Measurements from ENCODE around the gene GRN. TPM values are rescaled to one million over a fixed set of nuclear protein-coding genes. Genes with fewer than 3 reads are reported as not detected.
"Not testable (repeated sequence)": the region's sequence is repeated elsewhere in the genome, so short reads cannot be mapped to it uniquely, and the experiment has no call there.

GRN gene
- total RNA-seq, 1 experiment from 2014 or later: 317 TPM

DNA sequence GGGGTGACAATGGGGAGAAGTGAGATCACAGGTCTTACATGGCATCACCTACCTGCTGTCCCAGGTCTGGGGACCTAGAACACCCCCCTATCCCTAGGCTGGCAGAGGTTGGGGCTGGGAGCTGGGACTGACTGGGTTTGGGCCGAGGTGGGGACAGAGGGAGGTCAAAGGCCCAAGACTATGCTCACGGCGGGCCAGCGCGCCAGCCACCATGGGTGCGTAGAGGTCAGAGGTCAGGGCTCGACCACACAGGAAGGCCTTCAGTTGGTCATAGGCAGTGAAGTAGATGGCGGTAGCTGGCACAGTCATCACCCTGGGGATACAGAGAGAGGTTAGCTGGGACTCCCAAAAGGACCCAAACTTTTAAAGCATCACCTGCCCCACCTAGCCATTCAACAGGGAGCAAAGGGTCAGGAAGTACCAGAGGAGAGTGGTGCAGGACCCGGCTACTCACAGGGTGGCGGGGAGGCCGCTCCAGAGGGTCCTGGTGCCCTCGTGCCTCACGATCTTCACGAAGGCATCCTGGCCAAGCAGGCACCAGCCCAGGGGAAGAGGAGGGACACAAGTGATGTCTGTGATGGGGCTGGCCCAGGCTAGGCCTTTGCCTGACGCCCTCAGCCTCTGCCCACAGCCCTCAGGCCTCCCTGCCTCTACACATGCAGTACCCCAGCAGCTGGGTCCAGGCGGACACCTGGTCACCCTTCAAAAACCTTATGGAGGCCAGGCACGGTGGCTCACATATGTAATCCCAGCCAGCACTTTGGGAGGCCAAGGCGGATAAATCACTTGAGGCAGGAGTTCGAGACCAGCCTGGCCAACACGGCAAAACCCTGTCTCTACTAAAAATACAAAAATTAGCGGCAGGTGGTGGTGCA lies 23.6 kb upstream of the GRN start:
- DNase-seq (ENCODE audit: low read depth): no peak

DNA sequence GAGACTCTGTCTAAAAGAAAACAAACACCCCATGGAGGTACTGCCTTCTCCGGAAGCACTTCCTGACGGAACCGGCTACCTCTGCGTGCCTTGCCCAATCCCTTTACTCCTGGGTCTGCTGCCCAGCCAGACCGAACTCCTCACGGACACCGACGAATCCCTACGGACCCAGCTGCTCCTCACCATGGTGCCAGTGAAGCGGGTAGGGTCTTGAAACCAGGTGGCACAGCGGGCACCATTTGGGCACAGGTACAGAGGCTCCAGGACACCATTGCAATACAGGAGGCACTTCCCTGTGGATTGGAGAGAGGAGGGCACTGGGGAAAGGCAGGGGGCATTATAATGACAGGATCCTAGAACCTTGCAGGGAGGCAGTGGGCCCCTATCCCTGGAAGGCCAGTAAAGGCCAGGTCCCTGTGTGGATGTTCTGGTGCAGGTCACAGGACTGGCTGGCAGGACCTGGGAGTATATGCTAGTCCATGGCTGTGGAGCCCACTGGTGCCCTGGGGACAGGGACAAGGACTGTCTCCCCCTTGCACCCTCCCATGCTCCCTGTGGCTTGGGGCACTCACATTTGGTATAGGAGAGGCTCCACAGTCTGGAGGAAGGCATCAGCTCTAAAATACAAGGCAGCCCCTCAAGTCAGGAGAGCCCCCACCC lies 22.7 kb upstream of the GRN start:
- no peak for DNase-seq (ENCODE audit: low read depth)

DNA sequence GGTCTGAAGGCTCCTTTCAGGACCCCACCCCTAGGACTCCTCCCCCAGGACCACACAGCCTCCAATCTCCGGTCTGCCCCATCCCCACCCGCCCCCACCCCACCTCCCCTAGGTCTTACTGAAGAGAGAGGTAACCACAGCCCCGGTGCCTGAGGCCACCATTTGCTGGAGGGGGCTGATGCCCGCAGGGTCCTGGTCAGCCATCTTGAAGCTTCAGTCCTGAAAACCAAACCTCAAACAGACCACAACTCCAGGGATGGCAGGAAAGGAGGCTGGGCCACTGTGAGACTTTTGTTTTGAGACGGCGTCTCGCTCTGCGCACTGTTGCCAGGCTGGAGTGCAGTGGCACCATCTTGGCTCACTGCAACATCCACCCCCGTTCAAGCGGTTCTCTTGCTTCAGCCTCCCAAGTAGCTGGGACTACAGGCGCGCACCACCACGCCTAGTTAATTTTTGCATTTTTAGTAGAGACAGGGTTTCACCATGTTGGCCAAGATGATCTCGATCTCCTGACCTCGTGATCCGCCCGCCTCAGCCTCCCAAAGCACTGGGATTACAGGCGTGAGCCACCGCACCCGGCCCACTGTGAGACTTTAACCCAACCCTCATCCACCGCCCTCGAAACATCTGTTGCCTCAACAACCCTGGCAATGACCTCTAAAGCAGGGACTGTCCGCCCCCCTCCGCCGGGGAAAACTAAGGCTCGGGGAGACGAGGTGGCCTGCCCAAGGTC lies 21.6 kb upstream of the GRN start:
- DNase-seq (ENCODE audit: low read depth): no peak

DNA sequence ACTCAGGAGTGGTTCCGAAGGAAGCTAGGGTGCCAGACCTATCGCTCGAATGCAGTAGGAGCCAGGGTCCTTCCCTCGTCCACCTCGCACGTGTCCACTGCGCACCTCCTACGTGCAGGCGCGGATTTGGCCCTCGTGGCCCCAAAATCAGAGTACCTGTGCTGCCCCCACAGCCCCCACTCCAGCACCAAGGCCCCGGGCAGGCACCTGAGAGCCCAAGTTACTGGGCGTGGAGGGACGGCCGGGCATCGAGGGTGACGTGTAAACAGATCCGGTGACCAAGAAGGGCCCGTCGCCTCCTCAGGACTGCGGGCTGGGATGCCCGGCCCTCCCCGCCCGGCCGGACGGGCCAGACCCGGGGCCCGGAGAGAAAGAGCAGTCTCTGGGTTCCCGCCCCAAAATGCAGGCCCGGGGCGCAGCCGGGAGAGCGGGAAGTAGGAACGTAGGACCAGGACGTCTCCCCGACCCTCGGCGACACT lies 21.0 kb upstream of the GRN start:
- DNase-seq (ENCODE audit: low read depth): peak; percentile 41

DNA sequence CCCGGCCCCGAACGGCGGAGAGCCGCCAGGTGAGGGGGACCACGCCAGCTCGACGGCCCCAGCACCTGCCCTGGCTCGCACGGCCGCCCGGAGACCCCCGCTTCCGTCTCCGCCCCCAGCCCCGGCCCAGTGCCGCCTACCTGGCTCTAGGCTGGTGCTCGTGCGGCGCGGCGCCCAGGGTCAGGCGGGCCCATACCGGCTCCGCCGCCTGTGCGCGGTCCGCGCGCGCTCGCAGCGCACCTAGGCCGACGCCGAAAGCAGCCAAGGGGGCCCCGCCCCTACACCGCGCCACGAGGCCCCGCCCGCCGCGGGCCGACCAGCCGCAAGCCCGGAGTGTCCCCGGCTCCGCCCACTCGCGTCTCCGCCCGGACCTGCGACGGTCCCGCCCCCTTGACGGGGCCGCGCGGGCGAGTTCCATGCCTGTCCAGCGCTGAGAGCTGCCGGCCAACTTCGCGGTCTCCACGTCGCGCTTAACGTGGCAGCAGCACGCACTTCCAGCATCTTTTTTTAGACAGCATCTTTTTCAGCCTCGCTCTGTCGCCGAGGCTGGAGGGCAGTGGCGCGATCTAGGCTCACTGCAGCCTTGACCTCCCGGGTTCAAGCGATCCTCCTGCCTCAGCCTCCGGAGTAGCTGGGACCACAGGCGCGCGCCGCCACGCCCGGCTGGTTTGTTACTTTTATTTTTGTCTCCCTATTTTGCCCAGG lies 20.4 kb upstream of the GRN start, which contains the start of gene SLC25A39:
Gene SLC25A39, minus strand, starts transcription at position 253 of the 705 bp plus-strand sequence. CDS start 1,261 bp downstream, outside the sequence.
- peak; percentile 86 for DNase-seq (ENCODE audit: low read depth)

DNA sequence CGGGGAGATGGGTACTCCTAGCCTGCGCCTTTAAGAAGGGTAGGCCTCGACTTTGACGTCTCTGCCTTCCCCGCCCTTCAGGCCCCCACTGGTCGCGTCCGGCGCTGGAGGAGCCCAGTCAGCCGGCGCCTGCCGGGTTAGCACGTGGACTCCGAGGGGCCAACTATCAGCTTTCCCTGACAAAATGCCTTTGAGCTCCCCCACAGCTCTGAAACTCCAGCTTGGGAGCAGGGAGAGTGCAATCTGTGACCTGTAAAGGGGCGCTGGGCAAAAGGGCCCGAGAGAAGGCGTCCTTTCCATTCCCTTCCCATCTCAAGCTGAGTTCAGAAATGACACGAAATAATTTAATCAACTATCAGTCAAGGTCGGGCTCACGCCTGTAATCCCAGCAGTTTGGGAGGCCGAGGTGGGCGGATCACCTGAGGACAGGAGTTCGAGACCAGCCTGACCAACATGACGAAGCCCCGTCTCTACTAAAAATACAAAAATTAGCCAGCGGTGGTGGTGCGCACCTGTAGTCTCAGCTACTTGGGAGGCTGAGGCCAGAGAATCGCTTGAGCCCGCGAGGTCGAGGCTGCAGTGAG lies 18.1 kb upstream of the GRN start:
- peak; percentile 95 for DNase-seq (ENCODE audit: low read depth)

DNA sequence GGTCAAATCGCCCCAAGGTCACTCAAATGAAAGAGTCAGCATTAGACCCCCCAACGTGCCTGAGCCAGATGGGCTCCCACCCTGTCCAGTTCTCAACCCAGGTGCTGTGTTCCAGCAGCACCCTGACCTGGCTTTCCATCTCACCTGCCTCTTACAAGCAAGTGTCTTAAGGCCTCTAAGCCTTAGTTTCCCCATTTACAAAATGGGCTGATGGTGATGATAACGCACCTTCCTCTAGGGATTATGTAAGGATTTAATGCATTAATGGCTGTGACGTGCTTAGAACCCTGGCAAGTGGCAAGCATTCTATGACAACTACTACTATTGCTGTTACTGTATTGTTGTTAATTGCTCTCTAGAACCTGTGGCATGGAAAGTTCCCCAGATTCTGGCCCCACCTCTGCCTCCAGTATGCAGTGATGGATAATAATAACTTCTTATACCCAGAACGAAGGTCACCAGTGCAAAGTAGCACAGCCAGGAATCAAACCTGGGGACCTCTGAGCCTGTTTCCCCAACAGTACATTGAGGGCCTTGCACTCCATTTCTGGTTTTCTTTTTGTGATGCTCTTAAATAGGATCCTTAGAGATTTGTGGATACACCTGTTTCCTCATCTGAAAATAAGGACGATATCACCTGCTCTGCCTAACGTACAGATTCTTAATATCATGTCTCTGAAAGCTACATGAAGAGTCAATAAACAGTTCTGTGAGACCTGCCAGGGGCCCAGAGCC lies 17.2 kb upstream of the GRN start:
- no peak for DNase-seq (ENCODE audit: low read depth)

DNA sequence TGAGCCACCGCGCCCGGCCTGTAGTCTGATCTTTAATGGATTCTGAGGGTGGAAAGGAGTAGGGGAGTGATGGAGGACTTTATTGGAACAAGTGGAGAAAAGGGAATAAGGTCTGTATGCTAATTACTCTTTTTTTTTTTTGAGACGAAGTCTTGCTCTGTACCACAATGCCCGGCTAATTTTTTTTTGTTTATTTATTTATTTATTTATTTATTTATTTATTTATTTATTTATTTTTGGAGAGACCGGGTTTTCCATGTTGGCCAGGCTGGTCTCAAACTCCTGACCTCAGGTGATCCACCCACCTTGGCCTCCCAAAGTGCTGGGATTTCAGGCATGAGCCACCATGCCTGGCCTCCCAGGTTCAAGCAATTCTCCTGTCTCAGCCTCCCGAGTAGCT lies 15.6 kb upstream of the GRN start:
- not testable (repeated sequence) for DNase-seq (ENCODE audit: low read depth)

DNA sequence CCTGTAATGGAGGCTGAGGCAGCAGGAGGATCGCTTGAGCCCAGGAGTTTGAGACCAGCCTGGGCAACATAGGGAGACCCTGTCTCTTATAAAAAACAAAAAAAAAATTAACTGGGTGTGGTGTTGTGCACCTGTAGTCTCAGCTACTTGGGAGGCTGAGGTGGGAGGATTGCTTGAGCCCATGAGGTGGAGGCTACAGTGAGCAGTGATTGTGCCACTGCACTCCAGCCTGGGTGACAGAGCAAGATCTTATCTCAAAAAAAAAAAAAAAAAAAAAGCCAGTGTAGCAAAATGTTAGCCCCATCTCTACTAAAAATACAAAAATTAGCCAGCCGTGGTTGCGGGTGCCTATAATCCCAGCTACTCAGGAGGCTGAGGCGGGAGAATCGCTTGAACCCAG lies 14.8 kb upstream of the GRN start:
- DNase-seq (ENCODE audit: low read depth): not testable (repeated sequence)

DNA sequence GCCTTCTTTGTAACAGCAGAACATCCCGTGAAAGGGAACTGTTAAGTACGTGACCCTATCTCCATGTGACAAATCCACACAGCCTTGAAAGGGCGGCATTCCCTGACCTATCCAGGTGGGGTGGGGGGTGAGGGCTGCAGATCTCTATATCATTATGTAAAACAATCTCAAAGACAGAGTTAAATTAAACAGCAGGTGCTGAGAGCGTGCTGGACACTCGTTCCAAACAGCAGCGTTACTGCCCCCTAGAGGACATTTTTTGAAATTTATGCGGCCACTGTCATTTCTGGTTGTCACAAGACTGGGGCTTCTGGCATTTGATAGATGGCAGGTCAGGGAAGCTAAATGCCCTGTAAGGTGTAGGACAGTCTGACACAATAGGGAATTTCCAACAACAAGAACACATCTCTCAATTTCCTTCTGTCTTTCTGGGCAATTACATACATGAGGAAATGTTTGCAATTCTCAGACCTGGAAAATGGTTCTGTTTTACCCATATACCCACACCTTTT lies 13.8 kb upstream of the GRN start:
- DNase-seq (ENCODE audit: low read depth): peak; percentile 73

DNA sequence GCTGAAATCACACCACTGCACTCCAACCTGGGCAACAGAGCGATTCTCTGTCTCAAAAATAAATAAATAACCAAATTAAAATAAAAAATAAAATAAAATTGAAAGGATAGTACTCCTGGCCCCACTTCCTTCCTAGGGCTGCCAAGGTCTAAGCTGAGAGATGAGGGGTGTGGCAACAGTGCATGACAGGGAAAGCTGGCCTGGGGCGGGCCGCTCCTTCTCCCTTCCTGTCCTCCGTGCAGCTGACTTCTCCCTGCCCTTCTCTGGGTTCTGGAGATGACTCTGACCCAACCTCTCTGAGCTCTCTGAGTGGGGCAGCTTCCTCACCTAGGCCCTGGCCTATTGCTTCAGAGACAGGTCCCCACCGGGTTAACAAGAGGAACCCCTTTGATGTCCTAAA lies 11.7 kb upstream of the GRN start:
- no peak for DNase-seq (ENCODE audit: low read depth)

DNA sequence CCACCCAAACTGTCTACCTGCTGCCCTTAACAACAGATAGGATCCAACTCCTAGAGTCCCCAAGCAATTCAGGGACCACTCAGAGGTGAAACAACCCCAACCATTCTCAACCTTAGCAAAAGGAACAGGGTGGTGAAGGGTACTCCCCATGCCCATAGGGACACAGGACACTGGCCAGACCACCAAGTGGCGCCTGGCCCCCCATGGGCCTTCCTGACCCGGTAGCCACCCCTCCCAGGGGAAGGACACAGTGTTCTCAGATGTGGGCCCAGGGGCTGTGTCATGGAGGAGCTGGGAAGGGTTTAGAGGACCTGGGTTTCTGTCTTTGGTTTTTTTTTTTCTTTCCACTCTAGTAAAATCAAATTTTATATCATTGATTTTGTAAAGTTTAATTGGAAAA lies 10.8 kb upstream of the GRN start:
- DNase-seq (ENCODE audit: low read depth): no peak

DNA sequence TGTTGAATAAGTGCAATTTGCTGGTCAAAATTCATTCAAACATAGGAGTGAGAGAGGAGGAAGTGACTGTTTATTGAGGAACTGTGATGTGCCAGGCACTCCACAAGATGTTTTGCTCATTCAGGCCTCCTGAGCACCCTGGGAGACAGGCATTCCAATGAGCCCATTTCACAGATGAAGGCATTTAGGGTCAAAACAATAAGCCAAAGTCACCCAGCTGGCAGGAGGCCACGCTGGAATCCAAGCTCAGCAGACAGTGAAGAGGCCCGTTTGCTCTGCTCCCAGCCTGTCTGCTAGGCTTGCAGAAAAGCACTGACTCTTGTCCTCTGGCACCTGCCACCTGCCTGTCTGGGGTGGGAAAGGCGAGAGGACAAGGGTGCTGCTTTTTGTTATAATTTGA lies 10.4 kb upstream of the GRN start:
- no peak for DNase-seq (ENCODE audit: low read depth)

DNA sequence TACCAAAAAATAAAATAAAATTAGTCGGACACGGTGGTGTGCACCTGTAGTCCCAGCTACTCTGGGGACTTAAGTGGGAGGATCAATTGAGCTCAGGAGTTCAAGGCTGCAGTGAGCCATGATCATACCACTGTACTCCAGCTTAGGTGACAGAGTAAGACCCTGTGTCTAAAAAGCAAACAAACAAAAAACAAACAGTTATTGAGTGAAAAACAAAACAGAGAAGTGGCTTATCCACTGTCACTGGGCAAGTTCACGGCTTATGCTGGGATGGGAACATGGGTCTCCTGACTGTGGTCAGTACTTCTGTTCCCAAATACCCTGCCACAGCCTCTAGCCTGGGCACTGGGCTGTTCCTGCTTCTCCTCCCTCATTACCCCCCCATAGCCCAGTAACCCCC lies 9.5 kb upstream of the GRN start:
- DNase-seq (ENCODE audit: low read depth): no peak

DNA sequence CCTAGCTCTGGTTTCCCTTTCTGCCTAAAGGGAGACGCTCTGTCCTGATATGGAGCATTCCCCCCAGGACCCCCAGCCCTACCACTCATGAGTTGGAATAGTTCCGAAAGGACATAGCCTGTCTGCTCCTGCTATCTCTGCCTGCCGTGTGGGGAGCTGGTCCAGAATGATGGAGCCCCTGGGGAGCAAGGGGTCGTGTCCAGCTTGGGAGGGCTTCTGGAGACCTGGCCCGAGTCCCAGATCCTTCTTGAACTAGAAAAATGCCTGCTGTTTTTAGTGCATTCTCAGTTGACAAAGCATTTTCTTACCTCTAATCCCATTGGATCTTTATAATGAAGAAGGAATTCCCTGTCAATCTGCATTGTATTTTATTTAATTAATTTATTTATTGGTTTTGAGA lies 9.1 kb upstream of the GRN start:
- DNase-seq (ENCODE audit: low read depth): no peak

DNA sequence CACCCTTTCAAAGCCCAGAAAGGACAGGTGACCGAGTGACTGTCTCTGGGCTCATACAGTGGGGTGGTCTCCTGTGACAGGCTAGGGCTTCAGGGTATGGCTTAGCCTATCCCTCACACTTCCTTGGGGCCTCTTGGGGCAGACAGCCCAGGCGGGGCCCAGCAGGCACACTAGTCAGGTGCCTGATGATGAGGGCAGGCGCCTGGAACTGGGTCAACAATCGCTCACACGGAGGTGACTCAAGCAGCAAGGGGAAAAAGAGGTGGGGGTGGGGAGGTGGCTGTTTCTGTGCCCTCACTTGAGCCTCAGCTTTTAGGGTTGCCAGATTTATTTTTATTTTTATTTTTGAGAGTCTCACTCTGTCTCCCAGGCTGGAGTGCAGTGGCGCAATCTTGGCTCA lies 6.4 kb upstream of the GRN start:
- DNase-seq (ENCODE audit: low read depth): peak; percentile 34

DNA sequence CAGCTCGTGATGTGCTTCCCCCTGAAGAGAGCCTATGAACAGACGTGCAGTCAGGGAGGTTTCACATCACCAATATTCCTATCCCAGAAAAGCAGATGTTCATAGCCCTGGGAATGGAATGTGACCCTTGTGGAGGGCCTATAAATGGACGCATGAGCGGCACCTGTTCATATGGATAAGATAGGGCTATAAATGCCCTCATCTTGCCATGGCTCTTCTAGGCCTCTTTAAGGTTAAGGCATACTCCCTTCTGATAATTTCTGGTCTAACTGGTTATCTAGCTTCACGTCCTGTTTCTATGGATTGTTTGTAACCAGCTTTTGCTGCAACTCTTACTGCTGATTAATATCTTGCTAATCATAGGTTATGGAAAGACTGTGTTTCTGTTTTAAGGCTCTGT lies 4.5 kb upstream of the GRN start:
- DNase-seq (ENCODE audit: low read depth): not testable (repeated sequence)

DNA sequence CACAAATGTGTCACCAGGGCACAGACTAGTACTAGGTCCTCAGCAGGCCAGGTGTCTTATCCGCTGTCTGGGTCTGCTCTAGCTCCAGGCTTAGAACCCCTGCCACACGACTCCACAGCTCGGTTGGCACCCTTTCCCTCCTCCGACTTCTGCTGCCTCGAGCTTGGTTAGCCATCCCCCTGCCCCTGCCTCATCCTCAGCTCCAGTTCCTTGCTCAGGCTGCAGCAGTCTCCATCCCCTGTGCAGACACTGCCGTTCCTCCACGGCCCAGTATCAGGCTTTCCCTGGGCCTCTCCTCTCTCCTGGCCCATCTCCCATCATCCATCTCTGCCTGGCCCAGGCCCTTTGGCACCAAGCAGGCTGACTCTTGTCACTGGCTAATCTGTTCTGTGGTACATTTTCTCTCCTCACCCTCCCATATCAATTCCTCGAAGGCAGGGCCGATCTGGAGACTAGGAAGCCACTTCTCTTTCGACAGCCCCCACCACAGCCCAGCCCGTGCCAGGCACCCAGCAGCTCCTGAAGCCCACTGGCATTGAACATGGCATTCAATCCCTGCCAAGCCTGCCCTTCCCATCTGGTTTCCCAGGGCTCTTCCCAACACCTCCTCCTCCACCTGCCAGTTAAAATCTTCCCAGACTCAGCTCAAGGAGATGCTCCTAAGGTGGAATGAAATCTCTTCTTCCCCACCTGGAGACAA lies 1.4 kb upstream of the GRN start:
- DNase-seq (ENCODE audit: low read depth): no peak

DNA sequence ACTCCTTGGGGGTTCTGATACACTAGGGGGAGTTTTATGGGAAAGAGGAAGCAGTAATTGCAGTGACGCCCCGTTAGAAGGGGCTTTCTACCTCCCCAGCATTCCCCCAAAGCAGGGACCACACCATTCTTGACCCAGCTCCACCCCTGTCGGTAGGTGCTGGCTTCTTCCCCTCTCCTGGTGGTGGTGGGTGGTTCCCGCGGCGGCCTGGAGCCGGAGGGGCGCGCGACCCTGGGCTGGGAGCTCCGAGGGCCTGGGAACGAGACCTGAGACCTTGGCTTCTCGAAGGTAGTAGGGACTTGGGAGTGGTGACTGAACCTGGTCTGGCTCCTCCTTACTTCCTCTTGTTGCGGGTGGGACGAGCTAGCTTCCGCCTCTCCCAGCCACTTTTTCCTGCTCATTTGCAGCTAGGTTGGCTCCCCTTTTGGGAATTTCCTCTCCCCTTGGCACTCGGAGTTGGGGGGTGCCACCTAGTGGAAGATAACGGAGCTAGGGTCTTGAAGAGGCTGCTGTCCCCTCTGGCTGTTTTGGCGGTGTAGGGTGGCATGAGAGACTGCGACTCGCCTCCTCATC lies 438 bp downstream of the GRN start:
- peak; percentile 72 for DNase-seq (ENCODE audit: low read depth)
